GM18520 (cell line): Measurements from ENCODE around the gene USP25.

Experiments used
- ATAC-seq: cut with Tn5 transposase; IDR thresholded peaks from one replicate; pipeline ENCODE4 v1.9.1; 2021; ENCODE audit not compliant: unreplicated experiment

The USP25 gene, protein sequence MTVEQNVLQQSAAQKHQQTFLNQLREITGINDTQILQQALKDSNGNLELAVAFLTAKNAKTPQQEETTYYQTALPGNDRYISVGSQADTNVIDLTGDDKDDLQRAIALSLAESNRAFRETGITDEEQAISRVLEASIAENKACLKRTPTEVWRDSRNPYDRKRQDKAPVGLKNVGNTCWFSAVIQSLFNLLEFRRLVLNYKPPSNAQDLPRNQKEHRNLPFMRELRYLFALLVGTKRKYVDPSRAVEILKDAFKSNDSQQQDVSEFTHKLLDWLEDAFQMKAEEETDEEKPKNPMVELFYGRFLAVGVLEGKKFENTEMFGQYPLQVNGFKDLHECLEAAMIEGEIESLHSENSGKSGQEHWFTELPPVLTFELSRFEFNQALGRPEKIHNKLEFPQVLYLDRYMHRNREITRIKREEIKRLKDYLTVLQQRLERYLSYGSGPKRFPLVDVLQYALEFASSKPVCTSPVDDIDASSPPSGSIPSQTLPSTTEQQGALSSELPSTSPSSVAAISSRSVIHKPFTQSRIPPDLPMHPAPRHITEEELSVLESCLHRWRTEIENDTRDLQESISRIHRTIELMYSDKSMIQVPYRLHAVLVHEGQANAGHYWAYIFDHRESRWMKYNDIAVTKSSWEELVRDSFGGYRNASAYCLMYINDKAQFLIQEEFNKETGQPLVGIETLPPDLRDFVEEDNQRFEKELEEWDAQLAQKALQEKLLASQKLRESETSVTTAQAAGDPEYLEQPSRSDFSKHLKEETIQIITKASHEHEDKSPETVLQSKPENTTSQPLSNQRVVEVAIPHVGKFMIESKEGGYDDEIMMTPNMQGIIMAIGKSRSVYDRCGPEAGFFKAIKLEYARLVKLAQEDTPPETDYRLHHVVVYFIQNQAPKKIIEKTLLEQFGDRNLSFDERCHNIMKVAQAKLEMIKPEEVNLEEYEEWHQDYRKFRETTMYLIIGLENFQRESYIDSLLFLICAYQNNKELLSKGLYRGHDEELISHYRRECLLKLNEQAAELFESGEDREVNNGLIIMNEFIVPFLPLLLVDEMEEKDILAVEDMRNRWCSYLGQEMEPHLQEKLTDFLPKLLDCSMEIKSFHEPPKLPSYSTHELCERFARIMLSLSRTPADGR

GRCh38 chr21:15729674-15730483, at the start of gene USP25:
USP25 (plus strand) TSS chr21:15729982; CDS start chr21:15730394, 412 bp downstream.
- peak; percentile 41 for ATAC-seq

DNA sequence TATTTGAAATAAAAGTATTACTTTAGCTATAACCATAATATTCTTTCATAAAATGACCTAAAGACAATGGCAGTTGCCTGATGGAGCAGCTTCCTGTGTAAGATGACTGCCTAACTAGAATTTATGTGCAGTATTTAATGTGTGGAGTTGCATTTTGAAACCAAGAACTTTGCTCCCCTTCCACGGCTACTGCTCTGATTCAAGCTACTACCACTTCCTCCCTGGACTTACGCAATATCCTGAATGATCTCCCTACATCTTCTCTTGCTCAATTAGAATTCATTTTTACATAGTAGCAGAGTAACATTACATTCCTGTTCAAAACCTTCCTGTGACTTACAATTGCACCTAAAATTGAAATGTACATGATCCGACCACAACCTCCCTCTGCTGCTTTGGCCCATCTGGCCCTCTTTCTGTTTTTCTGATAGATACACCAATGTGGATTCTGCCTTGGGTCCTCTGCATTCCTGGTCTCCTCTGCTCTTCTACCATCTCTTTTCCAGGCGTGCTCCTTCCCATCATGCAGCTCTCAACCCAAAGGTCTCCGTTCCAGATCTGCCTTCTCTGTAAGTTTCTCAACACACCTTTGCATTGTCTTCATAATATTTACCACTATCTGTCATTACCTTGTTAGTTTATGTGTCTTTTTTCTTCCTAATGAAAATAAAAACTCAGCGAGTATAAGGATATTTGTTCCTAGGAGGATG, 47.4 kb upstream of the USP25 start:
- ATAC-seq, result no peak

- ATAC-seq, result no peak
Measured at GRCh38 chr21:15682977-15683376, 46.8 kb upstream of the USP25 start.

DNA sequence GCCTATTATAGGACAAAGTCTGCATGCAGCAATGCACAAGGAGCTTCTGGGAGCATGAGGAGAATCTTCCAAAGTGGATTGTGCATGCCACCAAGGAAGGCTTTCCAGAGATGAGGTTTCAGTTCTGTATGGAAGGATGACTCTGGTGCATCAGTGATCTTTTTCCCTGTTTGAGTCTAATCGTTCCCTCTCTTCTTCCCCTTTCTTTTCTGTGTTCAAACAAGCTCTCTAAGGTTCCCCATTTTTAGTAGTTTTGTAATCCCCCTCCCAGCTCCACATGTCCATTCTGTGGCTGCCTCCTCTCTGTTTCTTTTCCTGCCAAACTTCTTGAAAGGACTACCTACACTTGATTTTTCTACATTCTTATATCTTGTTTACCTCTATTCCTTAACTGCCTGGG, 43.3 kb upstream of the USP25 start:
- ATAC-seq, result no peak

- no peak for ATAC-seq
Measured at GRCh38 chr21:15687208-15687607, 42.6 kb upstream of the USP25 start.

- no peak for ATAC-seq
Measured at GRCh38 chr21:15688016-15688415, 41.8 kb upstream of the USP25 start.

GRCh38 chr21:15688809-15689208, 41.0 kb upstream of the USP25 start:
- no peak for ATAC-seq

- ATAC-seq, result no peak
Measured at GRCh38 chr21:15692711-15693110, 37.1 kb upstream of the USP25 start.

GRCh38 chr21:15695241-15695640, 34.5 kb upstream of the USP25 start:
- no peak for ATAC-seq

DNA sequence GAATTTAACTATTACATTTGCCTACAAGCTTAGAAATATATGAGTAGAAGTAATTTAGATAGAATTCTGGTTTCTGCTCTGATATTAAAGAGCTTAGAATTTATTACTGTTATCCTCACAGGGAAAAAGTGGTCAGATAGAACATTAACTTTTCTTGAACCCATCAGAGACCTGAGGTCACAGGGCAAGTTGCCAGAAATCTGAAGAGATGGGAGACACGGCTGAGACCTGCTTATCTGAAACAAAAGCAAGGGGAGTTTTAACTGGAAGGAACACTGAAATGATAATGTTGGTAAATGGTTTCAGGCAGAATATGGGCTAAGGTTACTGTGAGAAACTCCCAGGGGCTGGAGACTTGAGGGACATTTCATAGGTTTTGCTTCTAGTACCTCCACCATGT, 28.0 kb upstream of the USP25 start:
- no peak for ATAC-seq

- ATAC-seq, result no peak
Measured at GRCh38 chr21:15703932-15704331, 25.9 kb upstream of the USP25 start.

DNA sequence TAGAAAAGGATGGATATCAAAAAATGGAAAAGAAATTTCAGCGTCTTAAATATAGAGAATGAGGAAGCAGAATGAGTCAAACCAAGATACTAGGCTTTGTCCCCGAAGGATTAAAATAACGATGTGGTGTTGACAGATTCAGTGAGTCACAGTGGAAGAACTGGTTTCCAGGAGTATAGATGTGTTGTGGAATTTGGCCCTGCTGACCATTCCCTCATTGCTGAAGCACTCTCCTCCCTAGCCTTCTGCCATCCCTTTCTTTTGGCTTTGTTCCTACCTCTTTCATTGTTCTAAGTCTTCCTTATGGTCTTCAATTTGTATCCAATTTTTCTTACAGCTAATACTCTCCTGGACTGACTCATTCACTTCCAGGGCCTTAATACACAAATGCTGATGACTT, 23.1 kb upstream of the USP25 start:
- no peak for ATAC-seq

GRCh38 chr21:15713412-15713811, 16.4 kb upstream of the USP25 start:
- ATAC-seq, result no peak

- ATAC-seq, result no peak
Measured at GRCh38 chr21:15718711-15719110, 11.1 kb upstream of the USP25 start.

DNA sequence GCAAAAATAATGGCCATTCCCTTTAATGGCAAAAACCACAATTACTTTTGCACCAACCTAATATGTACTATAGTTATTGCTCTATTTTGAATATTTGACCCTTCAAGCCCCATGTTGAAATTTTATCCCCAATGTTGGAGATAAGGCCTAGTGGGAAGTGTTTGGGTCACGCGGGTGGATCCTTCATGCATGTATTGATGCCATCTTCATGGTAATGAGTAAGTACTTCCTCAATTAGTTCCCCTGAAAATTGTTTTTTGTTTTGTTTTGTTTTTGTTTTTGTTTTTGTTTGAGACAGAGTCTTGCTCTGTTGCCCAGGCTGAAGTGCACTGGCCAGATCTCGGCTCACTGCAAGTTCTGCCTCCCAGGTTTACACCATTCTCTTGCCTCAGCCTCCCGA, 9.8 kb upstream of the USP25 start:
- ATAC-seq, result no peak

- no peak for ATAC-seq
Measured at GRCh38 chr21:15722591-15723324, 7.0 kb upstream of the USP25 start.

DNA sequence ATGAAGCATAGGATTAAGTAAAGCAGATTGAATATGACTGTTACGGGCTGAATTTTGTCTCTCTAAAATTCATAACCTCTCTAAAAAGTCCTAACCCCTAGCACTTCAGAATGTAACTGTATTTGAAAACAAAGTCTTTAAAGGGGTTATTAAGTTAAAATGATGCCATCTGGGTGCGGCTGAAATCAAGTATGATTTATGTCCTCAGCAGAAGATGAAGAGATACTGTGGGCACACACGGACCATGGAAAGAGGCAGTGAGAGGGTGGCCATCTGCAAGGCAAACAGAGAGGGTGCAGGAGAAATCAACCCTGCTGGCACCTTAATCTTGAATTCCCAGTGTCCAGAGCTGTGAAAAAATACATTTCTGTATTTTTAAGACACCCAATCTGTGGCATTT, 3.8 kb upstream of the USP25 start:
- ATAC-seq, result no peak

GRCh38 chr21:15728046-15728445, 1.7 kb upstream of the USP25 start:
- no peak for ATAC-seq

DNA sequence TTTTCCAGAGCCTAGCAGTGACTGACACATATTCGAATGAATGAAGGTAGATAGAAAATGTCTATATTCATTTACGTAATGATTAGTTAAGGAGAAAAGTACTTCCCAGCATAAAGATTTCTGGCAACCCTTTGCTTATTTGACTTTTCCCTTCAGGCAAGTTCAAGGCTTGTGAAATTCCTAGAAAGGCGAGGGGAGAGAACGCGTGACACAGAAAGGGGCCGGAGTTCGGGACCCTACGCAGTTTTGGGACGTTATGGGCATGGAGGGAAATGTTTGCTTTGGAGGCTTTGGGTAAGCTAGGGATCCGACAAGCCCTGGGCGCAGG, 472 bp upstream of the USP25 start:
- ATAC-seq, result no peak
